SK-N-MC (cell line): ENCODE results near the gene HOXD12.

Experiments
- DNase-seq: peaks from one replicate; pipeline ENCODE4 v3.0.0-alpha.2; 2011; ENCODE audit warnings: low read depth, low spot score
- H3K27ac ChIP-seq: fragments of 200-600 bp; sonication (generic); 2 replicates; pipeline ENCODE4 v1.5.1; 2016; ENCODE audit warnings: mixed run types
- H3K36me3 ChIP-seq: fragments of 200-600 bp; sonication (generic); 2 replicates; pipeline ENCODE4 v1.6.1; 2017; ENCODE audit warnings: antibody characterized with exemption, low read length, mixed read lengths; ENCODE audit not compliant: insufficient read depth
- H3K4me3 ChIP-seq: fragments of 200-600 bp; sonication (generic); 2 replicates; pipeline ENCODE4 v1.5.1; 2016
- H3K9ac ChIP-seq: fragments of 200-600 bp; sonication (generic); 2 replicates; pipeline ENCODE4 v1.8.0; 2017; ENCODE audit warnings: mixed run types, mixed read lengths; ENCODE audit not compliant: insufficient read length
- H3K9me3 ChIP-seq: fragments of 200-600 bp; sonication (generic); 2 replicates; pipeline ENCODE4 v1.6.1; 2017; ENCODE audit warnings: low read depth, mild to moderate bottlenecking, antibody characterized with exemption, low read length, moderate library complexity, mixed read lengths
- EZH2 ChIP-seq: fragments of 200-600 bp; sonication (generic); IDR thresholded peaks from one replicate; pipeline ENCODE4 v1.6.1; 2017; ENCODE audit warnings: antibody characterized with exemption
- FOXP2 ChIP-seq: optimal IDR thresholded peaks from 2 replicates; pipeline ENCODE3; 2011; ENCODE audit warnings: mild to moderate bottlenecking, moderate library complexity; ENCODE audit not compliant: insufficient read depth; ENCODE audit errors: extremely low read length, control extremely low read depth
- POLR2AphosphoS5 ChIP-seq: IDR thresholded peaks from 2 replicates; pipeline ENCODE4 v1.6.1; 2012; ENCODE audit warnings: mild to moderate bottlenecking, low read depth, low read length, borderline replicate concordance

Gene HOXD12

DNA sequence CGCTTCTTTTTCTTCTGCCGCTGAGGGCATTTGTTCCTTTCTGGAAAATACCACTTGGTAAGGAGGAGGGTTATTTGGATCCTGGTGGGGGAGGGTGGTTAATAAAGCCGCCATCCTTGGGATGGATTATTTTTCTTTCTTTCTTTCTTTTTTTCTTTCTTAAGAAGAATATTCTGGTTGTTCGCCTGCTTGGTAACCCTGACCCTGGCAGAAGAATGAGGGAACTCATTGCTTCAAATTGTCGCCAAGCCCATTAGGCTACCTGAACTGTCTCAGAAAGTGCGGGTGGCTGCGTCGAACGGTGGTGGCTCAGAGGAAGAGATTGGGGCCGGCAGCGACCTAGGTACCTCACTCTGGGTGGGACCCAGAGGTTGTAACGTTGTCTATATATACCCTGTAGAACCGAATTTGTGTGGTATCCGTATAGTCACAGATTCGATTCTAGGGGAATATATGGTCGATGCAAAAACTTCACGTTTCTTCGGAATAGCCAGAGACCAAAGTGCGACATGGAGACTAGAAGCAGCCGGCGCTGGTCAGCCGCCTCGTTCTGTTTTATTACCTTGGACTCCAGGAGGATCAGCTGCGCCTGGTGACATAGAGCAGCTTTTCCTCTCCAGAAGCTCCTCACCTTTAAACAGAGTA, 50.5 kb downstream of the HOXD12 start:
- Histone ChIP-seq H3K27ac (no peak overlapping the region), H3K4me3 (no peak overlapping the region), H3K36me3 (peaks cover 11% of the 10 kb centered on the region; the same call in 1 of the 2 replicates), H3K9ac (no peak overlapping the region), H3K9me3 (no peaks in the 10 kb centered on the region)
- DNase-seq, result no peak
- TF ChIP-seq EZH2 (no peak), FOXP2 (no peak), POLR2AphosphoS5 (no peak)

GRCh38 chr2:176150584-176151441, 51.2 kb downstream of the HOXD12 start:
- TF ChIP-seq POLR2AphosphoS5 (no peak), EZH2 (no peak), FOXP2 (no peak)
- no peaks in the 10 kb centered on the region for H3K9me3 ChIP-seq
- DNase-seq, result no peak

GRCh38 chr2:176151442-176152287, 52.1 kb downstream of the HOXD12 start, which contains the start of gene HOXD4:
TSS of gene HOXD4 (plus strand) at chr2:176151550. CDS start at chr2:176151634, 84 bp downstream.
- TF ChIP-seq EZH2 (no peak), FOXP2 (no peak), POLR2AphosphoS5 (no peak)
- Histone ChIP-seq H3K9me3 (no peaks in the 10 kb centered on the region), H3K36me3 (peaks cover 12% of the 10 kb centered on the region; the same call in 1 of the 2 replicates), H3K4me3 (no peak within 1 kb of the TSS), H3K27ac (no peak within 1 kb of the TSS), H3K9ac (no peak within 1 kb of the TSS)
- DNase-seq, result no peak

More at GRCh38 chr2:176150584-176151441, 51.2 kb downstream of the HOXD12 start:
- no peak overlapping the region for H3K27ac ChIP-seq
- no peak overlapping the region for H3K4me3 ChIP-seq
- H3K36me3 ChIP-seq, result peaks cover 12% of the 10 kb centered on the region; the same call in 1 of the 2 replicates
- H3K9ac ChIP-seq, result no peak overlapping the region
